ENCODE data around the gene EIF4A3.

EIF4A3 gene

GRCh38 chr17:80132906-80133625, 13.9 kb downstream of the EIF4A3 start:
- no peak for DNase-seq (ENCODE audit: low read depth)

DNA sequence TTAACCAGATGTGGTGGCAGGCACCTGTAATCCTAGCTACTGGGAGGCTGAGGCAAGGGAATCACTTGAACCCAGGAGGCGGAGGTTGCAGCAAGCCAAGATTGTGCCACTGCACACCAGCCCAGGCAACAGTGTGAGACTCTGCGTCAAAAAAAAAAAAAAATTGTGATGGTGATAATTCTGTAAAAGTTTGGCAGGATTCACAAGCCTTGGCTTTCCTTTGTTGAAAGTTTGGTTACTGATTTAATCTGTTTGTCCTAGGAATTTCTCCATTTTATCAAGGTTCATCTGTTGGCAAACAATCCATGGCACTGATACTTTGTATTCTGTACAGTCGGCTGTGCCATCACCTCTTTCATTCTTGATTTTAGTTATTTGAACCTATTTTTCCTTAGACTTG, 15.9 kb downstream of the EIF4A3 start:
- DNase-seq (ENCODE audit: low read depth): no peak

DNA sequence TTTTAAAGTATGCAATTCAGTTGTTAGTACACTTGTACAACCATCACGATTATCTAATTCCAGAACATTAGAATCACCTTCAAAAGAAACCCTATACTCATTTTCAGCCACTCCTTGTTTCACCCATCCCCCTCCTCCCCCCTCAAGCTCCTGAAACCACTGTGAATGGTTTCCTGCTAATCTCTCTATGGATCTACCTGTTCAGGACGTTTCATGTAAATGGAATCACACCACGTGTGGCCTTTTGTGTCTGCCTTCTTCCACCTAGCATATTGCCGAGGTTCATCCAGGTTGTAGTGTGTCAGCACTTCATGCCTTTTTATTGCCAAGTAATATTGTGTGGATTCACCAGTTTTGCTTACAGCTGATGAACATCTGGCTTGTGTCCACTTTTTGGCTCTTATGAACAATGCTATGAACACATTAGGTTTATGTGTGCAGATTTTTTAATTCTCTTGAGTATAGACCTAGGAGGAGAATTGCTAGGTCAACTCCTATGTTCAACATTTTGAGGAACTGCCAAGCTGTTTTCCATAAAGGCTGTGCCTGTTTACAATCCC, 17.8 kb downstream of the EIF4A3 start:
- DNase-seq (ENCODE audit: low read depth): no peak

DNA sequence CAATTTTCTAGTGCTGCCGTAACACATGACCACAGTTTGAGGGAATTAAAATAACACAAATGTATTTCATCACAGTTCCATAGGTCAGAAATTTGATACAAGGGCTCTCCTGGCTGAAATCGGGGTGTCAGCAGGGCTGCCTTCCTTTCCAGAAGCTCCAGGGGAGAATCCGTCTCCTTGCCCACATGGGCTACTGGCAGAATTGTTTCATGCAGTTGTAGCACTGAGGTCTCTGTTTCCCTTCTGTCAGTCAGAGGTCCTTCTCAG, 20.5 kb downstream of the EIF4A3 start:
- DNase-seq (ENCODE audit: low read depth): no peak

- DNase-seq (ENCODE audit: low read depth): no peak
Observed at GRCh38 chr17:80125656-80126448, 21.1 kb downstream of the EIF4A3 start.

DNA sequence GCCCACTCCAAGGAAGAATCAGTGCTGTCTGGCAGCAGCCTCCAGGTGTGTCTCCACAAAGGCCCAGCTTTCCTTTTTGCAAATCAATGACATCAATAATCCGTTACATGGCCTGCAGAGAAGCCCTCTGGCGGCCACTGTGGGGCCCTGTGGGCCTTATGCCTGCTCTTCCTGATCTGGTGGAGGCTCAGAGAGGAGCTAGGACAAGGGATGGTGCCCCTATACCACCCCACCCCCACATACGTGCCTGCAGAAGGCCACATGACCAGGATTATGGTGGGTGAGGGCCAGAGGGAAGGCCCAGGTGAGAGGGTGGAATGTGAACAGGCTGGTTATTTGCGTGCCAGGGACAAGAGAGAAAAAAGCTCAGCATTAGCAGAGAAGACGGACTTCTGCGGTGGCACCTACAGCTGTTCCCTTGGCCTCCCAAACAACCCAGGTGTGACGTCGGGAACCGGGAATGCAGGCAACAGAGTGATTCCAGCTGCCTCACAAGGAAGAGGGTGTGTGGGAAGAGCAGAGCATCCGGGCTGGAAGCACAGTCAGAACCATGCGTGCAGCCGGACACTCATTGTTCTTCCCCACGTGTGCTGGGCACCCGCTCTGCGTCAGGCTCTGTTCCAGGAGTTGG, 22.5 kb downstream of the EIF4A3 start:
- no peak for DNase-seq (ENCODE audit: low read depth)

- DNase-seq (ENCODE audit: low read depth): no peak
Observed at GRCh38 chr17:80123791-80124190, 23.1 kb downstream of the EIF4A3 start.

GRCh38 chr17:80122926-80123505, 23.9 kb downstream of the EIF4A3 start:
- no peak for DNase-seq (ENCODE audit: low read depth)

DNA sequence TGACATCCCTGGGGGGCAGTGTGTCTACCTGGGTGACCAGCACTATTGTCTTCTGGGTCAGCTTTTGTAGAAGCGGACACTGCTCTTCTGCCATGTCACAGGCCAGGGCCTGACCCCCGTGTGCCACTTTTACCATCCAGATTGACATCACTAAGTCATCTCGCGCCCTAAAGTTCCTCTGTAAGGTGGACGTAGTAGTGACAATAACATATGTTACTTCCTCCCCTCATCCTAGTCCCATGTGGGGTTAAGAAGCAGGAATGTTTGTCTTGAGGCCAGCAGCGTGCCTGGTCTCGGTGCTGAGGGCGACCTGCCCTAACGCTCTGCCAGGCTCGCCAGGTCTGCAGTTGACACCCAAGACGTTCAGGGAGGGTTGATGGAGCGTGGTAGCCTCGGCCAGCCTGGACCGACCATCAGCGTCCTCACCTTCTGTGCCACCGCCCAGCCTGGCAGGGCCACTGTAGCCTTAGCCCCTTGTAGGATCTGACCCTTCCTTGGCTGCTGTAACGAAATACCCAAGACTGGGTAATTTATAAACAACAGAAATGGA, 24.8 kb downstream of the EIF4A3 start:
- no peak for DNase-seq (ENCODE audit: low read depth)

- DNase-seq (ENCODE audit: low read depth): no peak
Observed at GRCh38 chr17:80119839-80120238, 27.1 kb downstream of the EIF4A3 start.

DNA sequence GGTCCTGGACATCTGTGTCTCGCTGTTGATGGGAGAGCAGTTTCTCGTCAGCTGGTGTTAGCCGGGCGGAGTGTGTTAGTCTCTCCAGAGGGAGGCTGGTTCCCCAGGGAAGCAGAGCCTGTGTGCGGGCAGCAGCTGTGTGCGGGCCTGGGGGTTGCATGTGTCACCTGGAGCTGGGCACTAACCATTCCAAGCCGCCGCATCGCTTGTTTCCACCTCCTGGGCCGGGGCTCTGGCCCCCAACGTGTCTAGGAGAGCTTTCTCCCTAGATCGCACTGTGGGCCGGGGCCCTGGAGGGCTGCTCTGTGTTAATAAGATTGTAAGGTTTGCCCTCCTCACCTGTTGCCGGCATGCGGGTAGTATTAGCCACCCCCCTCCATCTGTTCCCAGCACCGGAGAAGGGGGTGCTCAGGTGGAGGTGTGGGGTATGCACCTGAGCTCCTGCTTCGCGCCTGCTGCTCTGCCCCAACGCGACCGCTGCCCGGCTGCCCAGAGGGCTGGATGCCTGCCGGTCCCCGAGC, 27.6 kb downstream of the EIF4A3 start:
- DNase-seq (ENCODE audit: low read depth): no peak

- no peak for DNase-seq (ENCODE audit: low read depth)
Observed at GRCh38 chr17:80118601-80119270, 28.2 kb downstream of the EIF4A3 start.

DNA sequence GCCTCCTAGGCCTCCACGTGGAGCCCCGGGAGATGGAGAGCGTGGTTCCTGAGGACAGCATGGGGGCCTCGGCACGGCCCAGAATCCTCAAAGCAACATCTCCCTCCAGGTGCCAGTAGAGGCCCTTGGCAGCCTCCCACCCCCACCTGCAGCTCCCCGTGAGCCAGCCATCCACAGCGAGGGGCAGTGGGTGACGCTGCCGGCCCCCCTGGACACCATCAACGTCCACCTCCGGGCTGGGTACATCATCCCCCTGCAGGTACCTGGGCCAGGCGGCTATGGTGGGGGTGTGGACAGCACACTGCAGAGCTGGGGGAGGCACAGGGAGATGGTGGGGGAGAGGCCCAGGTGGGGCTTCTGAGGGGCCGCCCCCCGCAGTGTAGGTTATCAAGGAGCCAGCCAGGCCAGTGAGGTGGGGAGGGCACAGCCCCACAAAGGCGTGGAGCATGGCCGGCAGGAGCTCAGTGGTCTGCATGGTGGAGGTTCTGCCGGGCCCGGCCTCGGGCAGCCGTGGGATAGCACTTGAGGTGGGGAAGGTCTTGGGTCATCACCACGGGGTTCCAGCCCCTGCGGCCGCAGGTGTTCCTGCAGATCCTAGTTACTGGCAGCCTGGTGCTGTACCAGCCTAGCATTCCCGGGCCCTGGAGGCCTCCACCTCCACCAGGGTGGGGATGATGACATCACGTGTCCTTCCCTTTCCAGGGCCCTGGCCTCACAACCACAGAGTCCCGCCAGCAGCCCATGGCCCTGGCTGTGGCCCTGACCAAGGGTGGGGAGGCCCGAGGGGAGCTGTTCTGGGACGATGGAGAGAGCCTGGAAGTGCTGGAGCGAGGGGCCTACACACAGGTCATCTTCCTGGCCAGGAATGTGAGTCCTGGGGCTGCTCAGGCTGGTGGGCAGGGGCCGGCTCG, 29.2 kb downstream of the EIF4A3 start:
- no peak for DNase-seq (ENCODE audit: low read depth)

DNA sequence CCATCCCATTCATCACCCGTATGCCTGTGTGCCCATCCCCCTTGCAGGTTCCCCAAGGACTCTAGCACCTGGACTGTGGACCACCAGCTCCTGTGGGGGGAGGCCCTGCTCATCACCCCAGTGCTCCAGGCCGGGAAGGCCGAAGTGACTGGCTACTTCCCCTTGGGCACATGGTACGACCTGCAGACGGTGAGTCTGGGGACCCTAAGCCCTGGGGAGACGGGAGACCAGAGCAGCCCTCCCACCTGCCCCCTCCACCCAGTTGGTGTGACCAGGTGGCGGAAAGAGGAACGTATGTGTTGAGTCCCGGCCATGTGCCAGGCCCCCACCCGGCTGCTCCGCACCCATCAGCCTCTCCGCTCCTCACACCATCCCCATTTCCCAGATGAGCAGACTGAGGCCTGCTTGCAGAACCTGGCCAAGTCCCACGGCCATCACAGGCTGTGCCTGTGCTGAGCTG, 30.0 kb downstream of the EIF4A3 start:
- no peak for DNase-seq (ENCODE audit: low read depth)

- DNase-seq (ENCODE audit: low read depth): no peak
Observed at GRCh38 chr17:80116276-80116920, 30.5 kb downstream of the EIF4A3 start.

- no peak for DNase-seq (ENCODE audit: low read depth)
Observed at GRCh38 chr17:80115159-80115558, 31.8 kb downstream of the EIF4A3 start.

- no peak for DNase-seq (ENCODE audit: low read depth)
Observed at GRCh38 chr17:80114758-80115157, 32.2 kb downstream of the EIF4A3 start.

- no peak for DNase-seq (ENCODE audit: low read depth)
Observed at GRCh38 chr17:80113033-80113484, 33.9 kb downstream of the EIF4A3 start.

GRCh38 chr17:80112471-80113032, 34.4 kb downstream of the EIF4A3 start:
- no peak for DNase-seq (ENCODE audit: low read depth)
